Neuron (in vitro differentiated cells): ENCODE measurements around the gene THSD4.

Source experiments
- H2AFZ ChIP-seq: one replicate; pipeline ENCODE4 v1.6.1; 2013; ENCODE audit warnings: low read depth, mild to moderate bottlenecking, inconsistent platforms, low read length, moderate library complexity
- H3K27me3 ChIP-seq: one replicate; pipeline ENCODE4 v1.6.1; 2013; ENCODE audit warnings: low read length; ENCODE audit not compliant: insufficient read depth
- H3K36me3 ChIP-seq: one replicate; pipeline ENCODE4 v1.6.1; 2013; ENCODE audit warnings: low read length; ENCODE audit not compliant: insufficient read depth
- H3K4me1 ChIP-seq: one replicate; pipeline ENCODE4 v1.6.1; 2013; ENCODE audit warnings: low read length; ENCODE audit not compliant: insufficient read depth
- H3K4me3 ChIP-seq: 2 replicates; pipeline ENCODE4 v1.5.1; 2013; ENCODE audit warnings: mild to moderate bottlenecking, low read length, moderate library complexity
- H3K9me3 ChIP-seq: one replicate; pipeline ENCODE4 v1.6.1; 2013; ENCODE audit warnings: low read length

THSD4 gene

GRCh38 chr15:71825021-71825730 lies 709.9 kb downstream of the THSD4 start:
- Histone ChIP-seq H3K27me3 (no peaks in the 10 kb centered on the region), H2AFZ (no peak overlapping the region), H3K9me3 (peaks cover 28% of the 10 kb centered on the region), H3K36me3 (peaks cover 32% of the 10 kb centered on the region), H3K4me3 (no peak overlapping the region), H3K4me1 (no peaks in the 10 kb centered on the region)

GRCh38 chr15:71826196-71826595 lies 710.9 kb downstream of the THSD4 start:
- no peak overlapping the region for H3K4me3 ChIP-seq
- H3K9me3 ChIP-seq, result peaks cover 21% of the 10 kb centered on the region
- no peak overlapping the region for H2AFZ ChIP-seq
- no peaks in the 10 kb centered on the region for H3K4me1 ChIP-seq
- peaks cover 32% of the 10 kb centered on the region for H3K36me3 ChIP-seq
- H3K27me3 ChIP-seq, result no peaks in the 10 kb centered on the region

- Histone ChIP-seq H3K27me3 (no peaks in the 10 kb centered on the region), H3K36me3 (peaks cover 27% of the 10 kb centered on the region), H3K9me3 (peaks cover 3% of the 10 kb centered on the region), H3K4me1 (no peaks in the 10 kb centered on the region), H2AFZ (no peak overlapping the region), H3K4me3 (no peak overlapping the region)
Measured at GRCh38 chr15:71830981-71831380, 715.7 kb downstream of the THSD4 start.
